SU-DHL-6 (cell line): Measurements from ENCODE around the gene GLE1.

Source experiments
- H2AFZ ChIP-seq: fragments of 200-600 bp; sonication (generic); 2 replicates; pipeline ENCODE4 v1.6.1; 2014; ENCODE audit warnings: low read depth, mild to moderate bottlenecking, moderate library complexity, mixed read lengths, antibody characterized with exemption, low read length; ENCODE audit not compliant: severe bottlenecking
- H3F3A ChIP-seq: fragments of 200-600 bp; shearing (Covaris generic); 2 replicates; pipeline ENCODE4 v1.6.0; 2016; ENCODE audit warnings: antibody characterized with exemption, mild to moderate bottlenecking; ENCODE audit not compliant: insufficient read depth
- H3K27ac ChIP-seq: fragments of 200-600 bp; sonication (generic); 2 replicates; pipeline ENCODE4 v1.5.1; 2016; ENCODE audit warnings: low read depth, mild to moderate bottlenecking, low read length, moderate library complexity, mixed read lengths
- H3K27me3 ChIP-seq: fragments of 200-600 bp; sonication (generic), shearing (Covaris generic); 2 replicates; pipeline ENCODE4 v1.6.0; 2014; ENCODE audit warnings: mild to moderate bottlenecking, low read length
- H3K36me3 ChIP-seq: fragments of 200-600 bp; sonication (generic); 2 replicates; pipeline ENCODE4 v1.6.1; 2014; ENCODE audit warnings: mild to moderate bottlenecking, low read length, mixed read lengths
- H3K4me2 ChIP-seq: fragments of 300-600, 200-600 bp; shearing (Covaris generic), sonication (generic); 2 replicates; pipeline ENCODE4 v1.6.0; 2014; ENCODE audit warnings: low read length, low read depth, mild to moderate bottlenecking; ENCODE audit not compliant: poor library complexity, severe bottlenecking
- H3K4me3 ChIP-seq: fragments of 200-600 bp; sonication (generic); 2 replicates; pipeline ENCODE4 v1.5.1; 2014; ENCODE audit warnings: antibody characterized with exemption, low read length, mild to moderate bottlenecking, mixed read lengths; ENCODE audit not compliant: insufficient read depth, poor library complexity, severe bottlenecking
- H3K79me2 ChIP-seq: fragments of 200-600 bp; sonication (generic); 2 replicates; pipeline ENCODE4 v1.6.1; 2014; ENCODE audit warnings: mild to moderate bottlenecking, low read length, moderate library complexity; ENCODE audit not compliant: insufficient read depth
- H3K9ac ChIP-seq: fragments of 200-600 bp; sonication (generic); 2 replicates; pipeline ENCODE4 v1.7.0; 2014; ENCODE audit warnings: mild to moderate bottlenecking, low read length
- H3K9me2 ChIP-seq: fragments of 200-600 bp; sonication (generic); replicated peaks from 2 replicates; pipeline ENCODE4 v1.6.1; 2014; ENCODE audit warnings: low read length; ENCODE audit not compliant: insufficient read depth
- H3K9me3 ChIP-seq: fragments of 200-600 bp; sonication (generic); 2 replicates; pipeline ENCODE4 v1.6.1; 2014; ENCODE audit warnings: low read length, mixed read lengths; ENCODE audit not compliant: insufficient read depth
- H4K20me1 ChIP-seq: fragments of 200-600 bp; sonication (generic); 2 replicates; pipeline ENCODE4 v1.6.1; 2014; ENCODE audit warnings: low read depth, mild to moderate bottlenecking, antibody characterized with exemption, low read length, moderate library complexity, mixed read lengths
- EZH2phosphoT487 ChIP-seq: fragments of 200-600 bp; sonication (generic), shearing (Covaris generic); conservative IDR thresholded peaks from 2 replicates; pipeline ENCODE4 v1.6.1; 2018; ENCODE audit warnings: mild to moderate bottlenecking, antibody characterized with exemption, low read length, moderate library complexity, mixed read lengths
- TF ChIP-seq, protein P1 (sequence below): fragments of 200-600 bp; sonication (generic); IDR thresholded peaks from one replicate; pipeline ENCODE4 v1.5.1; 2017; ENCODE audit warnings: antibody characterized with exemption, mild to moderate bottlenecking, low read length, moderate library complexity; ENCODE audit not compliant: insufficient read depth, poor library complexity, severe bottlenecking

Gene GLE1

DNA sequence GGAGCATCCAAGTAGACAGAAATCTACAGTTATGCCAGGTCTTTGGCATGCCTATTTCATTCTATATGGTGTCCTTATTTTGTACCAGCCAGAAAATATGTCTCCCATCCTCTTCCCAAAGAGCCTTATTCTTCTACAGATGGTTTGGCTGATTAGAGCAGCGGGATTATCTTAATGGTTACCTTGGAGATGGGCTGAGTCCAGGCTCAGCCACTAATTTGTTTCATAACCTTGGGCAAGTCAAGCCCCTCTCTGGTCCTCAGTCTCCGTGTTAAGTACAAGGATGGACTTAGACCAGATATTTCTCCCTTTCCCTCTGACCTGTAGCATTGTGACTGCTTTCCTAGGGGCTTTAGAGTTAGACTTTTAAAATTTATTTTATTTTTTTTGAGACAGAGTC is 11.1 kb upstream of the GLE1 start:
- Histone ChIP-seq H3K27ac (no peak overlapping the region), H3K79me2 (no peaks in the 10 kb centered on the region), H3K9me3 (no peaks in the 10 kb centered on the region), H3F3A (no peaks in the 10 kb centered on the region), H2AFZ (no peak overlapping the region), H3K36me3 (peaks cover 12% of the 10 kb centered on the region; the same call in 1 of the 2 replicates), H3K4me3 (no peak overlapping the region), H3K4me2 (no peak overlapping the region), H3K9me2 (no peaks in the 10 kb centered on the region), H3K9ac (no peak overlapping the region), H4K20me1 (no peaks in the 10 kb centered on the region), H3K27me3 (no peaks in the 10 kb centered on the region)
- no peak for TF ChIP-seq EZH2phosphoT487
- TF ChIP-seq, protein P1, sequence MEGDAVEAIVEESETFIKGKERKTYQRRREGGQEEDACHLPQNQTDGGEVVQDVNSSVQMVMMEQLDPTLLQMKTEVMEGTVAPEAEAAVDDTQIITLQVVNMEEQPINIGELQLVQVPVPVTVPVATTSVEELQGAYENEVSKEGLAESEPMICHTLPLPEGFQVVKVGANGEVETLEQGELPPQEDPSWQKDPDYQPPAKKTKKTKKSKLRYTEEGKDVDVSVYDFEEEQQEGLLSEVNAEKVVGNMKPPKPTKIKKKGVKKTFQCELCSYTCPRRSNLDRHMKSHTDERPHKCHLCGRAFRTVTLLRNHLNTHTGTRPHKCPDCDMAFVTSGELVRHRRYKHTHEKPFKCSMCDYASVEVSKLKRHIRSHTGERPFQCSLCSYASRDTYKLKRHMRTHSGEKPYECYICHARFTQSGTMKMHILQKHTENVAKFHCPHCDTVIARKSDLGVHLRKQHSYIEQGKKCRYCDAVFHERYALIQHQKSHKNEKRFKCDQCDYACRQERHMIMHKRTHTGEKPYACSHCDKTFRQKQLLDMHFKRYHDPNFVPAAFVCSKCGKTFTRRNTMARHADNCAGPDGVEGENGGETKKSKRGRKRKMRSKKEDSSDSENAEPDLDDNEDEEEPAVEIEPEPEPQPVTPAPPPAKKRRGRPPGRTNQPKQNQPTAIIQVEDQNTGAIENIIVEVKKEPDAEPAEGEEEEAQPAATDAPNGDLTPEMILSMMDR, result no peak

DNA sequence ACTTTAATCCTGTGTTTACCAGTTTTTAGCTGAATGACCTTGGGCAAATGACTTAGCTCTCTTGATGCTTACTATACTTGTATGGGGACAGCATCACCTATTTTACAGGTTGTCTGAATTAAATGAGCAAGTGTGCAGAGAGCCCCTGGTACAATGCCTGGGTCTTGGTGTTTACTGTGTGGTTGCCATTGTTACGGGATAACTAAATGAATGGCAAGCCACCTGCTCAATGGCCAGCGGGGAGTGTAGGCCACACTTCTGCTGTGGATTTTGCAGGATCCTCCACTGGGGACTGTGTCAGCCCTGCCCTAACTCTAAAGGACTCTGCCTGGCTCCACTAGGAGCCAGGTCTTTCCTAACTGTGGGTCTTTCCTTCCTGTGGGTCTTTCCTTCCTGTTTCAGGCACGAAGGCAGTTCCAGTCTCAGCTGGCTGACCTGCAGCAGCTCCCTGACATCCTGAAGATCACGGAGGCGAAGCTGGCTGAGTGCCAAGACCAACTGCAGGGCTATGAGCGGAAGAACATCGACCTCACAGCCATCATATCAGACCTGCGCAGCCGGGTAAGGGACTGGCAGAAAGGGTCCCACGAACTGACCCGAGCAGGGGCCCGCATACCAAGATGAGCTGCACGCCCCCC is 10.3 kb upstream of the GLE1 start:
- Histone ChIP-seq H3K79me2 (no peaks in the 10 kb centered on the region), H3K9me2 (no peaks in the 10 kb centered on the region), H3K27ac (no peak overlapping the region), H3K4me2 (no peak overlapping the region), H2AFZ (no peak overlapping the region), H3K27me3 (no peaks in the 10 kb centered on the region), H3F3A (no peaks in the 10 kb centered on the region), H3K9ac (no peak overlapping the region), H4K20me1 (no peaks in the 10 kb centered on the region), H3K4me3 (no peak overlapping the region), H3K36me3 (peaks cover 12% of the 10 kb centered on the region; the same call in 1 of the 2 replicates), H3K9me3 (no peaks in the 10 kb centered on the region)
- TF ChIP-seq, protein P1, result no peak
- TF ChIP-seq EZH2phosphoT487, result no peak

DNA sequence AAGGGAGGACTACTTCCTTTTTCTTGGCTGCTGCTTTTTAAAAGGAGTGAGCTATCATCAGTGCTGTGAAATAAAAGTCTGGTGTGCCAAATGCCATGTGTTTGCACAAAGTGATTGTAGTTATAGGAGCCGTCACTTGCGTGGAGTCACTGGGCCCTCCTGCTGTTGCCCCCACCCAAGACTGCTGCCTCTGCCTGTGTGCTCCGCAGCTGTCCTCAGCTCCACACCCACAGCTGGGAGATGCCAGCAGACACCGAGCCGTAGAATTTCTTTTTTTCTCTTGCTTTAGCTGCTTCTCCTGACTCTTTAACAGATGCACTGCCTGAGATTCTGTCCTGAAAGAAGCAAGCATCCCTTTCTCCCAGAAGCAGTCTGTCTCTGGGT is 9.8 kb upstream of the GLE1 start:
- Histone ChIP-seq H3K9me3 (no peaks in the 10 kb centered on the region), H3K36me3 (peaks cover 9% of the 10 kb centered on the region; the same call in 1 of the 2 replicates), H3K9me2 (no peaks in the 10 kb centered on the region), H3K4me2 (no peak overlapping the region), H3K9ac (no peak overlapping the region), H3K27me3 (no peaks in the 10 kb centered on the region), H3F3A (no peaks in the 10 kb centered on the region), H3K79me2 (no peaks in the 10 kb centered on the region), H2AFZ (no peak overlapping the region), H3K4me3 (no peak overlapping the region), H4K20me1 (no peaks in the 10 kb centered on the region), H3K27ac (no peak overlapping the region)
- no peak for TF ChIP-seq EZH2phosphoT487
- TF ChIP-seq, protein P1, result no peak
